HG03175 (cell line): ENCODE measurements around the gene NOX5.
"Not testable (repeated sequence)": the region's sequence is repeated elsewhere in the genome, so short reads cannot be mapped to it uniquely, and the experiment has no call there.

ENCODE experiments used
- ATAC-seq: cut with Tn5 transposase; IDR thresholded peaks from one replicate; pipeline ENCODE4 v1.9.1; 2021; ENCODE audit warnings: mild to moderate bottlenecking, moderate library complexity; ENCODE audit not compliant: unreplicated experiment

Gene NOX5

GRCh38 chr15:69055251-69055650 is 40.8 kb downstream of the NOX5 start:
- no peak for ATAC-seq

GRCh38 chr15:69056365-69056764 is 41.9 kb downstream of the NOX5 start:
- no peak for ATAC-seq

GRCh38 chr15:69058830-69059556 is 44.5 kb downstream of the NOX5 start:
- no peak for ATAC-seq

- ATAC-seq: no peak
Measured at GRCh38 chr15:69059557-69059943, 45.1 kb downstream of the NOX5 start.

- ATAC-seq: no peak
Measured at GRCh38 chr15:69060041-69060481, 45.6 kb downstream of the NOX5 start.

GRCh38 chr15:69060744-69061143 is 46.2 kb downstream of the NOX5 start:
- no peak for ATAC-seq

- ATAC-seq: no peak
Measured at GRCh38 chr15:69061414-69061842, 46.9 kb downstream of the NOX5 start.

- ATAC-seq: no peak
Measured at GRCh38 chr15:69064649-69065048, 50.2 kb downstream of the NOX5 start.

GRCh38 chr15:69066007-69066995 is 51.8 kb downstream of the NOX5 start:
- no peak for ATAC-seq

GRCh38 chr15:69067296-69067695 is 52.8 kb downstream of the NOX5 start:
- ATAC-seq: no peak

GRCh38 chr15:69068157-69068556 is 53.7 kb downstream of the NOX5 start:
- ATAC-seq: no peak

GRCh38 chr15:69069290-69069689 is 54.8 kb downstream of the NOX5 start:
- not testable (repeated sequence) for ATAC-seq

- ATAC-seq: no peak
Measured at GRCh38 chr15:69069996-69070395, 55.5 kb downstream of the NOX5 start.

- ATAC-seq: no peak
Measured at GRCh38 chr15:69070396-69070795, 55.9 kb downstream of the NOX5 start.

- no peak for ATAC-seq
Measured at GRCh38 chr15:69071260-69071659, 56.8 kb downstream of the NOX5 start.

- ATAC-seq: no peak
Measured at GRCh38 chr15:69072906-69073305, 58.4 kb downstream of the NOX5 start.

GRCh38 chr15:69074001-69074842 is 59.7 kb downstream of the NOX5 start:
- ATAC-seq: no peak

- ATAC-seq: no peak
Measured at GRCh38 chr15:69074843-69075224, 60.3 kb downstream of the NOX5 start.

- no peak for ATAC-seq
Measured at GRCh38 chr15:69075440-69075839, 60.9 kb downstream of the NOX5 start.

GRCh38 chr15:69076756-69077155 is 62.3 kb downstream of the NOX5 start:
- no peak for ATAC-seq

GRCh38 chr15:69078638-69079037 is 64.1 kb downstream of the NOX5 start:
- no peak for ATAC-seq
